Adrenal gland (tissue), 5 donors: ENCODE measurements around the gene OR1M1.

Experiments
- CTCF ChIP-seq, 6 experiments: fragments of 450-650 bp in 4 of 6; fragments of 200-600 bp in 2 of 6; sonication (generic) in 1 of 6; IDR thresholded peaks; 1 replicate in 5 of 6; 2 replicates in 1 of 6; pipeline versions ENCODE4 v1.5.1 to v1.8.0; 2016 to 2021; ENCODE audit warnings: antibody characterized with exemption in 6 of 6, mild to moderate bottlenecking in 2 of 6, moderate library complexity in 1 of 6
- POLR2A ChIP-seq, 2 donors: fragments of 450-650 bp; IDR thresholded peaks; one replicate each; pipeline ENCODE4 v1.6.1; 2017; ENCODE audit warnings: antibody characterized with exemption in 2 of 2, mild to moderate bottlenecking in 2 of 2, moderate library complexity in 1 of 2
- donor health status: DM: no; HTN: no; CAD: no.

DNA sequence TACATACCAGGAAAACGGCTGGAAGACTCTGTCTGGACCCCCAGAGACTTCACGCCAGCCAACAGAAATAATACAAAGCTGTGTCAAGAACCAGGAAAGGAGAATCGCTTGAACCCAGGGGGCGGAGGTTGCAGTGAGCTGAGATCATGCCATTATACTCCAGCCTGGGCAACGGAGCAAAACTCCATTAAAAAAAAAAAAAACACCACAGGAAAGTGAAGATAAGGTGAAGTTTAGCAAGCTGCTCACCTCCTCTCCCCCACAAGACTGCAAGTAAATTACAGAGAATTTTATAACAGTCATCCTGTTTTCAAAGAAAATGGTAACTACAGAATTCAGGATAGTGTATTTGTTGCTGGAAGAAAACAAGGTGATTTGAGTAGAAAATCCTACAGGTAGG, 29.7 kb downstream of the OR1M1 start:
- no peak for TF ChIP-seq POLR2A (IDR thresholded peaks at IDR 0.05)
- TF ChIP-seq CTCF (IDR thresholded peaks at IDR 0.05), result no peak
